ENCODE results near the gene PXT1.

PXT1 gene

GRCh38 chr6:36346486-36347273 is 96.0 kb downstream of the PXT1 start:
- DNase-seq (ENCODE audit: low spot score) = no peak

GRCh38 chr6:36345681-36346466 is 96.8 kb downstream of the PXT1 start:
- DNase-seq (ENCODE audit: low spot score) = no peak

- no peak for DNase-seq (ENCODE audit: low spot score)
These were observed 99.5 kb downstream of the PXT1 start for GRCh38 chr6:36343109-36343680.

- DNase-seq (ENCODE audit: low spot score) = peak; percentile 72
These were observed 101.8 kb downstream of the PXT1 start for GRCh38 chr6:36340618-36341454.

Data from CD4-positive, alpha-beta T cell treated with Interleukin-15 for 4 hours (primary cell).